SK-N-MC (cell line): ENCODE measurements around the gene SDK2.

Experiments used
- DNase-seq: peaks from one replicate; pipeline ENCODE4 v3.0.0-alpha.2; 2011; ENCODE audit warnings: low read depth, low spot score
- H3K27ac ChIP-seq: fragments of 200-600 bp; sonication (generic); 2 replicates; pipeline ENCODE4 v1.5.1; 2016; ENCODE audit warnings: mixed run types
- H3K36me3 ChIP-seq: fragments of 200-600 bp; sonication (generic); 2 replicates; pipeline ENCODE4 v1.6.1; 2017; ENCODE audit warnings: antibody characterized with exemption, low read length, mixed read lengths; ENCODE audit not compliant: insufficient read depth
- H3K4me3 ChIP-seq: fragments of 200-600 bp; sonication (generic); 2 replicates; pipeline ENCODE4 v1.5.1; 2016
- H3K9ac ChIP-seq: fragments of 200-600 bp; sonication (generic); 2 replicates; pipeline ENCODE4 v1.8.0; 2017; ENCODE audit warnings: mixed run types, mixed read lengths; ENCODE audit not compliant: insufficient read length
- H3K9me3 ChIP-seq: fragments of 200-600 bp; sonication (generic); 2 replicates; pipeline ENCODE4 v1.6.1; 2017; ENCODE audit warnings: low read depth, mild to moderate bottlenecking, antibody characterized with exemption, low read length, moderate library complexity, mixed read lengths
- EZH2 ChIP-seq: fragments of 200-600 bp; sonication (generic); IDR thresholded peaks from one replicate; pipeline ENCODE4 v1.6.1; 2017; ENCODE audit warnings: antibody characterized with exemption
- FOXP2 ChIP-seq: optimal IDR thresholded peaks from 2 replicates; pipeline ENCODE3; 2011; ENCODE audit warnings: mild to moderate bottlenecking, moderate library complexity; ENCODE audit not compliant: insufficient read depth; ENCODE audit errors: extremely low read length, control extremely low read depth
- POLR2AphosphoS5 ChIP-seq: IDR thresholded peaks from 2 replicates; pipeline ENCODE4 v1.6.1; 2012; ENCODE audit warnings: mild to moderate bottlenecking, low read depth, low read length, borderline replicate concordance

Gene SDK2

DNA sequence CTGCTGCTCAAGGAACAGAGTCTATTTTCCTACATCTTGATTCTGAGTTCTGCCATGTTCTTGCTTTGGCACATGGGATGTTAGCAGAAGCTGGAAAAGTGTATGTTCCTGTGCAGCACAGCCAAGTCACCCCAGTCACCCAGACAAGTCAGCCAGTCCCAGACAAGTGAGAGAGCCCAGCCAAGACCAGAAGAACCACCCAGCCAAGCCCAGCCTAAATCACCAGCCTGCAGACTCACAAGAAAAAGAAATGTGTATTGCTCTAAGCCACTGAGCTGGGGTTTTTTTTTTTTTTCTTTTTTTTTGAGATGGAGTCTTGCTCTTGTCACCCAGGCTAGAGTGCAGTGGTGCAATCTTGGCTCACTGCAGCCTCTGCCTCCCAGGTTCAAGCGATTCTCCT, 191.2 kb downstream of the SDK2 start:
- TF ChIP-seq EZH2: no peak
- TF ChIP-seq POLR2AphosphoS5: no peak
- no peak for TF ChIP-seq FOXP2
- Histone ChIP-seq H3K9me3 (no peaks in the 10 kb centered on the region), H3K36me3 (no peaks in the 10 kb centered on the region), H3K9ac (no peak overlapping the region), H3K4me3 (no peak overlapping the region), H3K27ac (no peak overlapping the region)
- no peak for DNase-seq

DNA sequence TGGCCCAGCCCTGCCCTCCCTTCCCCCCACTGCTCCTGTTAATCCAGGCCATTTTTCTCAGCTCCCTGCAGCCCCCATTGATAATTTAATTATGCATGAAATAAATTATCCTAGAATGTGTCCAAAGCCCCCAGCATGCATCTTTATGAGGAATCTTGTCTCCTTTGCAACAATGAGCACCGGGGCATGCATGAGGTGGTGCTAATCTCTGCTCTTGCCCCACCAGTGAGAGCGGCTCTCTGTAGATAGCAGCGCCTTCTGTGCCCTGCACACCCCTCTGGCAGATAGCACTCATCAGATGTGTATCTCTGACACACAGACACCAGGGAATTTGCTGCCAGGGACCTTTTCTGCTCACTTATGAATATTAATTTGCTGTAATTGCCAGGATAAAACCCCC, 192.2 kb downstream of the SDK2 start:
- H3K9ac ChIP-seq: no peak overlapping the region
- no peak overlapping the region for H3K27ac ChIP-seq
- H3K36me3 ChIP-seq: no peaks in the 10 kb centered on the region
- no peaks in the 10 kb centered on the region for H3K9me3 ChIP-seq
- TF ChIP-seq FOXP2 (no peak), POLR2AphosphoS5 (no peak), EZH2 (no peak)
- DNase-seq: no peak
- H3K4me3 ChIP-seq: no peak overlapping the region

DNA sequence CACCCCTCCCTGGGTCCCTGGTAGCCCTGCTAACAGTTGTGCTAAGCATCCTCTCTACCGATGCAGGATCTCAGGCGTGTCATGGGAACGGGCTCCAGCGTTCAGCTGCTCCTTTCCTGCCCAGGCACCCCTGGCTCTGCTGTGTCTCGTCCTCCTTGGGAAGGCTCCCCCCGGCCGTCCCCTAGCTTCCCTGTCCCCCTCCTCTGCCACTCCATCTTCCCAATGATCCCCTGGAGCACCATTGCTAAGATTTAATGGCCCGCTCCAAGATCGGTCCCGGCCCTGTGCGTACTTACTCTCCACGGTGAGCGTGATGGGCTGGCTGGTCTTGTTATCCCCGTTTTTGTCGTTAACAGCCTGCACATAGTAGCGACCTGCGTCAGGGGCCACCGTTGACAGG, 196.9 kb downstream of the SDK2 start:
- no peaks in the 10 kb centered on the region for H3K36me3 ChIP-seq
- H3K9ac ChIP-seq: no peak overlapping the region
- DNase-seq: no peak
- no peak overlapping the region for H3K4me3 ChIP-seq
- H3K27ac ChIP-seq: no peak overlapping the region
- no peaks in the 10 kb centered on the region for H3K9me3 ChIP-seq
- TF ChIP-seq POLR2AphosphoS5 (no peak), EZH2 (no peak), FOXP2 (no peak)

DNA sequence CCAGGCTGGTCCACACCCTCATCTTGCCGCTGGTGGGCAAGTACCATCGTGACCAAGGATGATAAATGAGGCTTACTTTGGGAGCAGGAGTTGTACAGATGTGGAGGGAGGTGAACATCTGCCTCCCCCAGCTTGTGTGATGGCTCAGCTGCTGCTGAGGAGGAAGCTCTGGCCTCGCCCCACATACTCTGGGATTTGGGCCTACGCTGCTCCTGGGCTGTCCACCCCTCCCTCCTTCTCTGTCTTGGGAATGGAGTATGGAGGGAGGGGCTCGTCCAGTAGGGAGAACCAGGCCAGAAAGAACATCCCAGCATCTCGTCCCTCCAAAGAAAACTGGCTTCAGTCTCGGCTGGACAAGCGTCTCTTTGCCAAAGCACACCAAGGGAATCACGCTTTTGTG, 197.6 kb downstream of the SDK2 start:
- TF ChIP-seq EZH2: no peak
- TF ChIP-seq POLR2AphosphoS5: no peak
- TF ChIP-seq FOXP2: no peak
- Histone ChIP-seq H3K9me3 (no peaks in the 10 kb centered on the region), H3K27ac (no peak overlapping the region), H3K36me3 (no peaks in the 10 kb centered on the region), H3K4me3 (no peak overlapping the region), H3K9ac (no peak overlapping the region)
- DNase-seq: no peak

DNA sequence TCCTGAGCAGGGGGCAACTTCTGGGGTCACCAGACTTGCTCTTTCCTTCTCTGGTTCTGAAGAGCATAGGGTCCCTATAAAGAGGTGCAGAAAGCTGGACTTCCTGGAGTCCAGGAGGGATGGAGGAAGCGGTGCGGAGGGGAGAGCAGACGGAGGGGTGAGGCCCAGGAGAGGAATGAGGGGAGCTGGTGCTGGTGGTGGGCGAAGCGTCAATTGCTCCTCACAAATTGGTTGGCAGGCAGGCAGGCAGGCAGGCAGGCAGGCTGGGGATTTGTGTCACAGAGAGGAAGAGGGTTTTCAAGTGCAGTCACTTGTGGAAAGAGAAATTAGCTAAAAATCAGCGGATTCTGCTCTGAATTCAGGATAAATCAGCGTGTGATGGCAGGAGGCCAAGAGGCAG, 198.8 kb downstream of the SDK2 start:
- Histone ChIP-seq H3K27ac (no peak overlapping the region), H3K4me3 (no peak overlapping the region), H3K9me3 (no peaks in the 10 kb centered on the region), H3K9ac (no peak overlapping the region), H3K36me3 (no peaks in the 10 kb centered on the region)
- no peak for DNase-seq
- no peak for TF ChIP-seq EZH2

DNA sequence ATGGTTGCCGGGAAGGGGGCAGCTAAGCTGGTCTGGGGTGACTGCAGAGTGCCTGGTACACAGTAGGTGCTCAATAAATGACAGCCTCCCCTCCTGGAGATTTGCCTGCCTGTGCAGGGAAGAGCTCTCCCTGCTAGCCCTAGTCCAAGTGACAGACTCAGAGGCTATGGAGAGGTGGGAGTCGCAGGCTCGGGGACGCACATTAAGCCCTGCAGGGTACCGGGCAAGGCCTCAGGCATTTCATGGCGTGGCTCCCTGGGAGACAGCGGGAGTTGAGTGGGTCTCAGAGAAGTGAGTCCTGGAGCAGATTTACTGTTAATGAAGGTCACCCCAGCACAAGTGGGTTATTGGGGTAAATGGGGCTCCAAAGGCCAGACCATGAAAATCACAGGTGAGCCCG, 200.2 kb downstream of the SDK2 start:
- DNase-seq: no peak
- Histone ChIP-seq H3K4me3 (no peak overlapping the region), H3K9me3 (no peaks in the 10 kb centered on the region), H3K27ac (no peak overlapping the region), H3K36me3 (no peaks in the 10 kb centered on the region), H3K9ac (no peak overlapping the region)
- TF ChIP-seq EZH2 (no peak), FOXP2 (no peak), POLR2AphosphoS5 (no peak)

DNA sequence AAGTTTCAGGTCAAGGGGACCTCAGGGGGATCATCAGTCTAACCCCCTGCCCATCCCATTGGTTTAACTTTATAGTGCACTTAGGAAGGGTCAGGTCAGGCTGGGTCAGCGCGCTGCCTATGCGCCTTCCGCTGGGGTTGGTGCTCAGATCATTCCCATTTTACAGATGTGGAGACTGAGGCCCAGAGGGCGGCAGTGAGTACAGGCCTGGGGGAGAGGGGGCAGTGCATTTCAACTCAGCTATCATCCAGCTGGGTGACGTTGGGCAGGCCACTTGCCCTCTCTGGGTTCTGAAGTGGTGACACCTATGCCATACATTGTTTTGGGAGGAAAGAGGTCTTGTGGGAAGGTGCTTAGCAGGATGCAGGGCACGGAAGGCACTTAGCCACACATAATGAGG, 204.6 kb downstream of the SDK2 start:
- H3K4me3 ChIP-seq: no peak overlapping the region
- no peak for TF ChIP-seq FOXP2
- TF ChIP-seq POLR2AphosphoS5: no peak
- no peak for TF ChIP-seq EZH2
- H3K36me3 ChIP-seq: no peaks in the 10 kb centered on the region
- H3K9me3 ChIP-seq: no peaks in the 10 kb centered on the region
- no peak overlapping the region for H3K27ac ChIP-seq
- no peak for DNase-seq
- no peak overlapping the region for H3K9ac ChIP-seq

DNA sequence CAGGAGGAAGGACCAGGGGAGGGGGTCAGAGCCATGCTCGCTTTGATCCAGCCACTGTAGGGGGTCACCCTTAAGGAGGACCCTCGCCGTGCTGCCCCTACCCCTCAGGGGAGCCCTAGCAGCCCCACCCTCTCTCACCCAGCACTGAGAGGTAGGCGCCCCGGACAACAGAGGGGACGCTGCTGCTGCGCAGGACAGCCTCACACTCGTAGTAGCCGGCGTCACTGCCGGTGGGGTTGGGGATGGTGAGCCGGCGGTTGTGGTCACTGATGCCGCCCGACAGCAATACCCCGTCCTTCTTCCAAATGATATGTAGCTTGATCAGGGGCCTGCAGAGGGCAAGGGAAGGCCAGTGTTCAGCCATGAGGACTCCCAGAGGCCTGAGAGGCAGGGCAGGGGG, 206.4 kb downstream of the SDK2 start:
- no peak for DNase-seq
- Histone ChIP-seq H3K4me3 (no peak overlapping the region), H3K9me3 (no peaks in the 10 kb centered on the region), H3K36me3 (no peaks in the 10 kb centered on the region), H3K9ac (no peak overlapping the region), H3K27ac (no peak overlapping the region)
- TF ChIP-seq POLR2AphosphoS5: no peak
- no peak for TF ChIP-seq EZH2
- no peak for TF ChIP-seq FOXP2

DNA sequence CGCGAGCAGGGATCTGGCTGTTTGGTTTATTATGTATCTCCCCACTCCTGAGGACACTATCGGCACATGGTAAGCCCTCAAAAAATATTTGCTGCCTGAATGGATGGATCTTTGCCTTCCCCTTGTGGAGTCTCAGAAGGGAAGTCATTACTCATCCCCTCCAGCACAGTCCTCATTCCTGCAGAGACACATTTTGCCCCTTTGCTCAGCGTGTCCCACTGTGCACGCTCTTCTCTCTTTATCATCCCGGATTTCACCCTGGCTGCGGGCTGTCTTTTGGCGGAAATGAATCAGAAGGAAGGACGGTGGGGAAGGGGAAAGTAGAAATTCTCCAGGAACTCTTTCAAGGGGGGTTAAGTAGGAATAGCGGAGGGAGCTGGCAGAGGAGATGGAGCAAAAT, 207.3 kb downstream of the SDK2 start:
- H3K4me3 ChIP-seq: no peak overlapping the region
- no peak for DNase-seq
- no peak overlapping the region for H3K27ac ChIP-seq
- no peaks in the 10 kb centered on the region for H3K36me3 ChIP-seq
- TF ChIP-seq EZH2 (no peak), POLR2AphosphoS5 (no peak), FOXP2 (no peak)
- no peaks in the 10 kb centered on the region for H3K9me3 ChIP-seq
- no peak overlapping the region for H3K9ac ChIP-seq

DNA sequence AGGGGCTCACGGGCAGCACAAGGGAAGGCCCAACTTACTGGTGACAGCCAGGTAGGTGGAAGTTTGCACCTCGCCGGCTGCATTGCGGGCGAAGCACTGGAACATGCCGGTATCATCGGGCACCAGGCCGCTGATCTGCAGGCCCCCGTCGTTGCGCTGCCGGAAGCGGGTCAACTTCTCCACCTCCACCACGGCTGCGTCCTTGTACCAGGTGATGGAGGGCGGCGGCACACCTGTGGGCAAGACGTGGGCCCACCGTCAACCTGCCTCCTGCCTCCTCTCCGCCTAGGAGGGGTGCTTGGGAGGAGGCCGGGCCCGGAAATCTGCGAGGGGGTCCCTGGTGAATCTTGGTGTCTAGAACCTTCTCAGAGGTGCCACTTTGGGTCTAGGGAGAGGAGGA, 208.8 kb downstream of the SDK2 start:
- Histone ChIP-seq H3K27ac (no peak overlapping the region), H3K9me3 (no peaks in the 10 kb centered on the region), H3K36me3 (no peaks in the 10 kb centered on the region), H3K4me3 (no peak overlapping the region), H3K9ac (no peak overlapping the region)
- DNase-seq: no peak
- TF ChIP-seq EZH2 (no peak), FOXP2 (no peak), POLR2AphosphoS5 (no peak)
